HG02759 (cell line): ENCODE measurements around the gene ATRX.
"Not testable (repeated sequence)": the region's sequence is repeated elsewhere in the genome, so short reads cannot be mapped to it uniquely, and the experiment has no call there.

Experiments
- ATAC-seq: cut with Tn5 transposase; IDR thresholded peaks from one replicate; pipeline ENCODE4 v1.9.1; 2021; ENCODE audit warnings: mild to moderate bottlenecking, moderate library complexity; ENCODE audit not compliant: unreplicated experiment

Gene ATRX

DNA sequence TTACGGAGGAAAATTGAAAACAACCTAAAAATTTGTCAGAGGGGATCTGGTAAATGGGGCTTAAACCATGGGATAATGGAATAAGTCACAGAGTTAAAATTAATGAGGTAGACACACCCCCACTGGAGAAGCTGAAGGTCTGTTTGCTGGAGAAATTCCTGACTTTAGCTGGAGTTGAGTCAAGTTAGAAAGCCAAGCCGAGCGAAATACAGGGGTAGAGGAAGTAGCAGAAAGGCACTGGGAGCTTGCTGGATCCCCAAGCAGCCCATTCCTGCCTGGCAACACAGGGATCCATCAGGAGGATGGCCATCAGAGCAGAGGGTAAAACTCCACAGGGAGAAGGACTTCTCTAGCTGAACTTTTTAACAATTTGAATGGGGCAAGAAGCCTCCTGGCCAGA lies 163.8 kb downstream of the ATRX start:
- no peak for ATAC-seq

DNA sequence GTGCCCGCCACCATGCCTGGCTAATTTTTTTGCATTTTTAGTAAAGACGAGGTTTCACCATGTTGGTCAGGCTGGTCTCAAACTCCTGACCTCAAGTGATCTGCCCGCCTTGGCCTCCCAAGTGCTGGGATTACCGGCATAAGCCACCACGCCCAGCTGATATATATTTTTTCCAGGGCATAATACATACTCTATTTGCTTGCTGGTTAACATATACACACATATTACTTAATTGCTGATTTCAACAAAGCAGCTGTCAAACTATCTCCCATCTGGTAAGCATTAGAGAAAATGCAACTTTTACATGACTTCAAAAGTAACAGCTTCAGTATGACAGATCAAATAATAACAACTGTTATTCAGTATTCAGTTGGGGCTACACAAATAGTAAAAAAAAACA lies 164.6 kb downstream of the ATRX start:
- ATAC-seq, result not testable (repeated sequence)

DNA sequence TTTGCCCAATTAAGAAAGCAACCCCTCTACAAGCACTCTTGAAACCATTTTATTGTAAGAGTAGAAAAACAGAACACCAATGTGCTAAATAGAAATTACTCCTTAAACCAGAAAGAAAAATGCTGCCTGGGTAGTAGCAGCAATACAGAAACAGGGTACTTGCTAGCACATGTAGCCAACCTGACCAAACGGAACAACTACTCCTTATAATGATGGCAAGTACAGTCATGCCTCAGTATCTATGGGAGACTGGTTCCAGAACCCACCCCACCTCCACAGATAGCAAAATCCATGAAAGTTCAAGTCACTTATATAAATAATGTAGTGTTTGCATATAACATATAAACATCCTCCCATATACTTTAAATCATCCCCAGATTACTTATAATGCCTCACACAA lies 168.8 kb downstream of the ATRX start:
- ATAC-seq, result no peak

DNA sequence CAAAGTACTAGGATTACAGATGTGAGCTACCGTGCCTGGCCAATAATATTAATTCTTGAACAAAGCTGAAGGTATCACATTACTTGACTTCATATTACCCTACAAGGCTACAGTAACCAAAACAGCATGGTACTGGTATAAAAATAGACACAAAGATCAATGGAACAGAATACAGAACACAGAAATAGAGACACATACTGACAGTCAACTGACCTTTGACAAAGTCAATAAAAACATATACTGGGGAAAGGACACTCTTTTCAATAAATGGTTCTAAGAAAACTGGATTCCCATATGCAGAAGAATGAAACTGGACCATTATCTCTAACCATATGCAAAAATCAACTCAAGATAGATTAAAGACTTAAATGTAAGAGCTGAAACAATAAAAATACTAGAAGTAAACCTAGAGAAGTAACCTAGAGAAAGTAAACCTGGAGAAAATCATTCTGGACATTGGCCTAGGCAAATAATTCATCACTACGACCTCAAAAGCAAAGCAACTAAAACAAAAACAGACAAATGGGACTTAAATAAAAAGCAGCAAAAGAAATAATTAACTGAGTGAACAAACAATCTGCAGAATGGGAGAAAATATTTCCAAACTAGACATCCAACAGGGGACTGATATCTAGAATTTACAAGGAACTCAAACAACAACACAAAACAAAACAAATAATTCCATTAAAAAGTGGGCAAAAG lies 182.2 kb downstream of the ATRX start:
- no peak for ATAC-seq

DNA sequence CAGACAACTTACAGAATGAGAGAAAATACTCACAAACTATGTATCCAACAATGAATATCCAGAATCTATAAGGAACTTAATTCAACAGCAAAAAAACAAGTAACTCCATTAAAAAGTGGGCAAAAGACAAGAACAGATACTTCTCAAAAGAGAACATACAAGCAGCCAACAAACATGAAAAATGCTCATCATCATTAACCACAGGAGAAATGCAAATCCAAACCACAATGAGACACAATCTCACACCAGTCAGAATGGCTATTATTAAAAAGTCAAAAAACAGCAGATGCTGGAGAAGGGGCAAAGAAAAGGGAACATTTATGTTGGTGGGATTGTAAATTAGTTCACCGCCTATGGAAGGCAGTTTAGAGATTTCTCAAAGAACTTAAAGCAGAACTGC lies 188.5 kb downstream of the ATRX start:
- no peak for ATAC-seq

DNA sequence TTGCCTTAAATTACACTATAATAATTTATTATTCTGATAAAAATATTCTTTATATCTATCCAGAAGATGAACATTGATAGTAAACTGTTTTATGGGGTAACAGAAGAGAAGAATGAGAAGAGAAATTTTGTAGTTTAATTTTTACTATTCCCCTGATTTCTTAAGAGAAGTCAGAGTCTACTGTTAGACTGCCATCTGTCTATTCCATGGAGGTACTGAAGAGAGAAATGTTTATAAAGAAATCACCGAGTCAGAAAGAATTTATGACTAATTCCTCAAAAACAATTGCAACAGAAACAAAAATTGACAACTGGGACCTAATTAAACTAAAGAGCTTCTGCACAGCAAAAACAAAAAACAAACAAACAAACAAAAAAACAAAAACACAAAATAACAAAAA lies 188.9 kb downstream of the ATRX start:
- ATAC-seq, result no peak

DNA sequence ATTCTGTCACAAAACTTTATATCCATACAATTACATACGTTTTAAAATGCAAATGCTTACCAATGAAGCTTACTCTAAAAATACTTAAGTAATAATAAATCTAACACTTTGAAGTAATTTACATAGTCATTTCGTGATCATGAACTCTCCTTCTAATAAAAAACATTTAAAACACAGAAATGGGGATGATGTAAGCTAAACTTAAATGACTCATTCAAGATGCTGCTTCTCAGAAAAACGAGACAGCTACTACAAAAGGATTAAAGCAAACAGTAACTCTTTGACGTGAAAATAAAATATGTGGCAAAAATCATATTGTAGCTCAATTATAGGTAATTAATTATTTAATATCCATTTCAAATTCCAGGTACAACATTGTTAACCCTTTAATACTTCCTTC lies 190.2 kb downstream of the ATRX start:
- ATAC-seq, result no peak

DNA sequence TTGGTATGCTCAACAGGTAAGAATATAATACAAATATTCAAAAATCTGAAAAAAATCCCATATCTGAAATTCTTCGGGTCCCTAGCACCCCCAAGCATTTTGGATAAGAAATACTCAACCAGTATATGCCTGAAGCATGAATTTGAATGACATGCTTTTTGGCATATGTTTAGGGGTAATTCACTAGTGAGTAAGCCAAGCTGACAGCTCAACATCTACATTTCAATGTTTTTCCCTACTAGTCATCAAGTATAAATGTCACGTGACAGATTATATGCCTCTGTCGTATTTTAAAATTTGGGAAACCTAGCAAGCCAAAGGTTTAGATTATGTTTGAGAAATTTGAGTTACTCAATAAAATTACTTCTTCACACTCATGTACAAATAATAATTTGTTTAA lies 213.7 kb downstream of the ATRX start:
- no peak for ATAC-seq

DNA sequence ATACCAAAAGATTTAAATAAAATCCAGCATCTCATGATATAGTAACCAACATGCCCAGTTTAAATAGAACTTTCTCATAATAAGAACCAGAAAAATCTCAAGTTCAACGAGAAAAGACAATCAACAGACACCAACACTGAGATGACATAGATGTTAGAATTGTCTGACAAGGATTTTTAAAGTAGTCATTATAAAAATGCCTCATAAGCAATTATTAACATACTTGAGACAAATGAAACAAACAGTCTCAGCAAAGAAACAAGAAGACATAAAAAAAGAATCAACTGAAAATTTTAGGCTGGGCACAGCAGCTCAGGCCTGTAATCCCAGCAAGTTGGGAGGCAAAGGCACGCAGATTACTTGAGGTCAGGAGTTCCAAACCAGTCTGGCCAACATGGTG lies 220.7 kb downstream of the ATRX start:
- ATAC-seq, result no peak

DNA sequence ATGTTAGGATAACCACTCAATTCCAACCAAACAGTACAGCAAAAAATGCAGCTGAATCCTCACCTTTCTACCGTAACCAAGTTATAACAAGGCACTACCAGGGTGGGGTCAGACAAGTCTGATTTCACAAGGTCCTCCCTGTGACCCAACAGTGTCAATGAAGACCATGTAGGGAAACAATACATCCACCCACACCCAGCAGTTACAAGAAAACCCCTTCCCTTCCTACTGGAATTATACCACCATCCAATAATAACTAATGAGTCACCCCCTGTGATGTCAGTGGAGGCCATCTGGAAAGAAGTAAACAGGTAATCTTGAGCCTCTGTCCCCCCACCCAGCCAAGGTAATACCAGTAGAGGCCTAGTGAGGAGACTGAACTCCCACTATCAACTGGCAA lies 221.2 kb downstream of the ATRX start:
- no peak for ATAC-seq

DNA sequence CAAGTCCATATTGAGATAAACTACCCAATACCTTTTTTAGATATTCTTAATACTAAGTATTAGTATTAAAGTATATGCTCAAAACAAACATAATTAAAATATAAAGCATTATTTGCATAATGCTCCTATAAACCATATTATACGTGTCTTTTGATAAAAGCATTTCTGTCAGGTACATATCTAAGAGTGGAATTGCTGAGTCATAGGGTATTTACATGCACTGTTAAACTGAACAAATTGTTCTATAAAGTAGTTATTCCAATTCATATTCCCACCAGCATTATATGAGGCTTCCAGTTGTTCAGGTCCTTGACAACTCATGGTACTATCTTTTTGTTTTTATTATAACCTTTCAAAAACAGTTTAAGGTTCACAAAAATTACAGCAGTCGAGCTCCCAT lies 224.6 kb downstream of the ATRX start:
- ATAC-seq, result no peak

DNA sequence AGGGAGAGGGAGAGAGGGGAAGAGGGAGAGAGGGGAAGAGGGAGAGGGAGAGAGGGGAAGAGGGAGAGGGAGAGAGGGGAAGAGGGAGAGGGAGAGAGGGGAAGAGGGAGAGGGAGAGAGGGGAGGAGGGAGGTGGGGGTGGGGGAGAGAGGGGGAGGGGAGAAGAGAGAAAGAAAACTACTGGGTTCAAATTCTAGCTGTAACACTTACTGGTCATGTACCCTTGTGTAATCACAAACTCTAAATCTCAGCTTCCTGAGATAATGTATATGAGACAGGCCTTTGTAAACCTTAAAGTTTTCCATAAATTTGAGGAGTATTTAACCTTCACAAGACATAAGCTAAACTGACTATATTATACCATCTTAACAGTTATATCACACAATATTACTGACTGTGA lies 229.7 kb downstream of the ATRX start:
- no peak for ATAC-seq

DNA sequence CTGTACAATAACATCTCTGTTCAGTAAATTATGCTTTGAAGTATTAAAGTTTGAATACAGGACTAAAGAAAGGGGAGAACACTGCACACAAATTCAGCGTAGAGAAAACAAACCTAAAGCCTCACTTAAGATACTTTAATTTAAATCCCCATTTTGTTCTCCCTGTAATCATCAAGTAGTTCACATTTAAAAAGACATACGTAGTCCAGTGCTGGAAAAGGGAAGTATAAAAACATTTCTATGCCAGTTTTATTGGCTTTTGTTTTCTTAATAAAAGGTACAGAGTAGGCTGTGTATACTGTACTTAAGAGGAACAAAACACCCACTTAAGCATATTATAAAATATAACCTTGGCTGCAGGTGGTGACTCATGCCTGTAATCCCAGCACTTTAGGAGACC lies 237.3 kb downstream of the ATRX start:
- no peak for ATAC-seq

DNA sequence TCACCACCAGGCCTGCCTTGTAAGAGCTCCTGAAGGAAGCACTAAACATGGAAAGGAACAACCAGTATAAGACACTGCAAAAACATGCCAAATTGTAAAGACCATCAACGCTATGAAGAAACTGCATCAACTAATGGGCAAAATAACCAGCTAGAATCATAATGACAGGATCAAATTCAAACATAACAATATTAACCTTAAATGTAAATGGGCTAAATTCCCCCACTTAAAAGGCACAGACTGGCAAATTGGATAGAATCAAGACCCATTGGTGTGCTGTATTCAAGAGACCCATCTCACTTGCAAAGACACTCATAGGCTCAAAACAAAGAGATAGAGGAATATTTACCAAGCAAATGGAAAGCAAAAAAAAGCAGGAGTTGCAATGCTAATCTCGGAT lies 246.2 kb downstream of the ATRX start:
- not testable (repeated sequence) for ATAC-seq

DNA sequence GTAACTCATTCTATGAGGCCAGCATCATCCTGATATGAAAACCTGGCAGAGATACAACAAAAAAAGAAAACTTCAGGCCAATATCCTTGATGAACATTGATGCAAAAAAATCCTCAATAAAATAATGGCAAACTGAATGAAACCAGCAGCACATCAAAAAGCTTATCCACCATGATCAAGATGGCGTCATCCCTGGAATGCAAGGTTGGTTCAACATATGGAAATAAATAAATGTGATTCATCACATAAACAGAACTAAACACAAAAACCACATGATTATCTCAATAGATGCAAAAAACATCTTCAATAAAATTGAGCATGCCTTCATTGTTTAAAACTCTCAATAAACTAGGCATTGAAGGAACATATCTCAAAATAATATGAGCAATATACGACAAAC lies 254.8 kb downstream of the ATRX start:
- ATAC-seq, result not testable (repeated sequence)

DNA sequence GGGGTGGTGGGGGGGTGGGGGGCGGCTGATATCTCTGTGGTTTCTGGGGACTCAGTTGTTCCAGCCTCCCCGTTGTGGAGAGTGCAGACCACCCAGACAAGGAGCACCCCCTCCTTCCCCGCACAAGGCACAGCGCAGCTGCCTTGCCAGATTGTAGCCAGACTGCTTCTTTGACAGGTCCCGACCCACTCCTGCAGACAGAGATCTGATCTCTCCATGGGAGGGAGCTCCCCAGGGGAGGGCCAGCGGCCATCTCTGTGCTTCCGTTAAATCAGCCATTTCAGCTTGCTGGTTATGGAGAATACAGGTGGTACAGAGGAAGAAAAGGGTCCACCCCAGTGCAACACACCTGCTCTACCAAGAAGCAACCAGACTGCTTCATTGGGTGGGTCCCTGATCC lies 258.0 kb downstream of the ATRX start:
- no peak for ATAC-seq

DNA sequence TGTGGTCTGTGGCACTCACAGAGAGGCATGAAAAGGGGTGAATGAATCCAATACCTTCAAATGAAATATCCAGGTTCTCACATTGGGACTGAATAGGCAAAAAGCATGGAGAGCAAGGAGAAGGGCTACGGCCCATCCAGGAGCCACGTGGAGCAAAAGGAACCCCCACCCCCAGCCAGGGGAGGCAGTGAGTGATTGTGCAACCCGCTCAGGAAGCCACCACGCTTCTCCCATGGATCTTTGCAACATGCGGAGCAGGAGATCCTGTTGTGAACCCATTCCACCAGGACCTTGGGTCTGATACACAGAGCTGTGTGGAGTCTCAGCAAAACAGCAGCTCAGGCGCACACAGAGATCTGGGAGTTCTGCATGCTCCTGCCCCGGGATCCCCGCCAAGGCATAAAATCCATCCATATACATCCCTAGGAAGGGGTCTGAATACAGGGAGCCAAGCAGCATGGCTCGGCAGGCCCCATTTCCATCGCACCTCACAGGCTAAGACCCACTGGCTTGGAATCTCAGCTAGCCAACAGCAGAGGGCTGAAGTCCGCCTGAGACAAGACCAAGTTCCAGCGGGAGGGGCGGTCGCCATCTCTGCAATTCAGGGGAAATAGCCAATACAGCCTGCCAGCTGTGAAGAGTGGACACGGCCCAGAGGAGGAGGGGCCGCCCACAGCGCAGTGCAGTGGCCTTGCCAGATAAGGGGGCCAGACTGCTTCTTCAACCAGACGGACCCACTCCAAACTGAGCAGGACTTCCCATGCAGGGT lies 258.6 kb downstream of the ATRX start:
- no peak for ATAC-seq

DNA sequence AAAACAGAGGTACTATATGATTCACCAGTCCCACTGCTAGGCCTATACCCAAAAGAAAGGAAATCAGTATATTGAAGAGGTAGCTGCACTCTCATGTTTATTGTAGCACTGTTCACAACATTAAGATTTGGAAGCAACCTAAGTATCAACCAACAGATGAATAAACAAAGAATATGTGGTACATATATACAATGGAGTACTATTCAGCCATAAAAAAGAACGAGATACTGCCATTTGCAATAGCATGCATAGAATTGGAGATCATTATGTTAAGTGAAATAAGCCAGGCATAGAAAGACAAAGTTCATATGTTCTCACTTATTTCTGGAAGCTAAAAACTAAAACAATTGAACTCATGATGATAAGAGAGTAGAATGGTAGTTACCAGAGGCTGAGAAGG lies 266.3 kb downstream of the ATRX start:
- ATAC-seq, result no peak

DNA sequence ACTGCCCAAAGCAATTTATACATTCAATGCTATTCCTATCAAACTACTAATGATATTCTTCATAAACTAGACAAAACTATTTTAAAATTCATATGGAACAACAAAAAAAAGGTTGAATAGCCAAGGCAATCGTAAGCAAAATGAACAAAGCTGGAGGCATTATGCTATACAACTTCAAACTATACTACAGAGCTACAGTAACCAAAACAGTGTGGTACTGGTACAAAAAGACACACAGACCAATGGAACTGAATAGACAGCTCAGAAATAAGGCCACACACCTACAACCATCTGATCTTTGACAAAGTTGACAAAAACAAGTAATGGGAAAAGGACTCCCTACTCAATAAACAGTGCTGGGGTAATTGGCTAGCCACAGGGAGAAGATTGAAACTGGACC lies 271.8 kb downstream of the ATRX start:
- no peak for ATAC-seq

DNA sequence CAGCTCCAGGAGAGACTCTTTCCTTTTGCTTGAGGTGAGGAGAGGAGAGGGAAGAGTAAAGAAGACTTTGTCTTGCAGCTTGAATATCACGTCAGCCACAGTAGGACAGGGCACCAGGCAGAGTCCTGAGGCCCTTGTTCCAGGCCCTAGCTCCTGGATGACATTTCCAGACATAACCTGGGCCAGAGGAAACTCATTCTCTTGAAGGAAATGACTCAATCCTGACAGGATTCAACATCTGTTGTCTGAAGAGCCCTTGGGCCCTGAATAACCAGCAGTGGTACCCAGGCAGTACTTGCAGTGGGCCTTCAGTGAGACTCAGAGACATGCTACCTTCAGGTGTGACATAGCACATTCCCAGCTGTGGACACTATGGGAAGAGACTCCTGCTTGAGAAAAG lies 276.0 kb downstream of the ATRX start:
- ATAC-seq, result no peak

DNA sequence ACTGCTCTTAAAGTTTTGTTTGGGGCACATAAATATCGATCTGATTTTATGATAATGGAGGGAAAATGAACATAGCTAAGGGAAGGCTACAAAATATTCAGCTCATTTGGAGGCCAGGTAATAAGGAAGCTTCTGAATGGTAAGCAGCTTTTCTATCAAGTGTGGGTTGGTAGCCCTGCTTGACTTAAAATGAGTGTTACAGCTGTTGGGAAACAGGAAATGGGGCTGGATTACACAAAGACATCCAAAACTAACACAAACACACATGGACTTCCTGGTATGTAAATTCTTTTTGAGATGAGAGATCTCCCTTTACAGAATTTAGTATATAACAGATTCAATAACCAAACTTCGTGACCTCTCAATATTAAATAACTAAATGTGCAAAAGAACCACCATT lies 280.8 kb downstream of the ATRX start:
- no peak for ATAC-seq

DNA sequence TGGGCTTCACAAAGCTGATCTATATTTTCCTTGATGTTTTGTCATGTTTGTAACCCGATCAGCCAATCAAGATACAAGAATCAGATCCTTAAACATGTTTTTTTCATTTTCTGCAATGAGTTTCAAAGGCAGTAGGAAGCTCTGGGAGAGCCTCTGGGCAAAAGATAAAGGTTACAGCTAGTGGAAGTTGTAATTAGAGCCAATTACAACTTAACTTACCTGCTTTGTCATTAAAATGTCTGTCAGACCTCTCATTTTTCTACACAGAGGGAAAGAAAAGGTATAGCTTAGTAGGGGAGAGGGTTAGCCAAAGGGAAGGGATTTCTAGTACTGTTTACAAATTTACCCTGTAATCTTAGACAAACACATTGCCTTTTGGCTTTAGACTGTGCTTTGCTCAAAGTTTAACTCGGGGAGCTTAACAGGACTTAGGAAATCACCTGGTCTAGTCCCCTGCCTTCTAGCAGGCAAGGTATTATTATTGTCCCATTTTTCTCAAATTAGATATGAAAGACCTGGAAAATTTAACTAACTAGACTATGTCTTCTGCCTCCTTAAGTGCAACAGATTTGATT lies 283.0 kb downstream of the ATRX start:
- ATAC-seq, result no peak
